Fibroblast of mammary gland (primary cell): ENCODE results near the gene ATP1A2.

Experiments used
- DNase-seq: peaks from one replicate; pipeline ENCODE4 v3.0.0-alpha.2; 2010; ENCODE audit warnings: low read depth
- H3K4me3 ChIP-seq: 2 replicates; pipeline ENCODE4 v1.5.1; 2011; ENCODE audit warnings: low read depth, mild to moderate bottlenecking, low read length, moderate library complexity; ENCODE audit not compliant: control insufficient read depth
- TF ChIP-seq, protein P1 (sequence below): conservative IDR thresholded peaks from 2 replicates; pipeline ENCODE4 v1.5.1; 2011; ENCODE audit warnings: low read depth, low read length, inconsistent platforms; ENCODE audit not compliant: control insufficient read depth, insufficient read depth

The ATP1A2 gene

DNA sequence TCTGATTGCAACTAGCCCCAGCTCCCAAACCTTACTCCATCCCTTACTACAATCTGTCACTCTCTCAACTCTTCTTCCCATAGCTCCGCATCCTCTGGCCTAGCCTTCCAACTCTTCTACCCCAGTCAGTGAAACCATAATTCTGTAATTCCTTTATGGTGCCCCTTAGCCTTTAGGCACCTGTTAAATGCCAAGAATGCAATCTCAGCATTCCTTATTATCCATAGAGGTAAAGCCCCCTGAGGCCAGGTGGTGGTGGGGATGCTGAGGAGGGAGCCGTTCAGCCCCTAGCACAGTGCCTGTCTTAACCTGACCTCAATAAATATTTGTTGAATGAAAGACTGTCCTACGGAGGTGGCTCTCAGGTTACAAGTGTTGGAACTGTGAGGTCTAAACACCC, 14.0 kb downstream of the ATP1A2 start:
- H3K4me3 ChIP-seq: no peak overlapping the region
- no peak for DNase-seq
- TF ChIP-seq, protein P1, sequence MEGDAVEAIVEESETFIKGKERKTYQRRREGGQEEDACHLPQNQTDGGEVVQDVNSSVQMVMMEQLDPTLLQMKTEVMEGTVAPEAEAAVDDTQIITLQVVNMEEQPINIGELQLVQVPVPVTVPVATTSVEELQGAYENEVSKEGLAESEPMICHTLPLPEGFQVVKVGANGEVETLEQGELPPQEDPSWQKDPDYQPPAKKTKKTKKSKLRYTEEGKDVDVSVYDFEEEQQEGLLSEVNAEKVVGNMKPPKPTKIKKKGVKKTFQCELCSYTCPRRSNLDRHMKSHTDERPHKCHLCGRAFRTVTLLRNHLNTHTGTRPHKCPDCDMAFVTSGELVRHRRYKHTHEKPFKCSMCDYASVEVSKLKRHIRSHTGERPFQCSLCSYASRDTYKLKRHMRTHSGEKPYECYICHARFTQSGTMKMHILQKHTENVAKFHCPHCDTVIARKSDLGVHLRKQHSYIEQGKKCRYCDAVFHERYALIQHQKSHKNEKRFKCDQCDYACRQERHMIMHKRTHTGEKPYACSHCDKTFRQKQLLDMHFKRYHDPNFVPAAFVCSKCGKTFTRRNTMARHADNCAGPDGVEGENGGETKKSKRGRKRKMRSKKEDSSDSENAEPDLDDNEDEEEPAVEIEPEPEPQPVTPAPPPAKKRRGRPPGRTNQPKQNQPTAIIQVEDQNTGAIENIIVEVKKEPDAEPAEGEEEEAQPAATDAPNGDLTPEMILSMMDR: no peak

DNA sequence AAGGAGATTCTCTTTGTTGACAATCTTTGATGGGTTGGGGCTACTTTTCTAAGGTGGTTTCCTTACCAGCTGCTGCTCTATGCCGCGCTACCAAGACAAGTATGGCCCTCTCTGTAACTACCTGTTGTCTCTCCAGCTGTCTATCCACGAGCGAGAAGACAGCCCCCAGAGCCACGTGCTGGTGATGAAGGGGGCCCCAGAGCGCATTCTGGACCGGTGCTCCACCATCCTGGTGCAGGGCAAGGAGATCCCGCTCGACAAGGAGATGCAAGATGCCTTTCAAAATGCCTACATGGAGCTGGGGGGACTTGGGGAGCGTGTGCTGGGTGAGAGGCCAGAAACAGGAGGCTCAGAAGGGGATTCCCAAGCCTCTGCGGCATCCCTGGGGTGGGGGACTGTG, 14.4 kb downstream of the ATP1A2 start:
- TF ChIP-seq, protein P1: no peak
- no peak for DNase-seq
- no peak overlapping the region for H3K4me3 ChIP-seq

DNA sequence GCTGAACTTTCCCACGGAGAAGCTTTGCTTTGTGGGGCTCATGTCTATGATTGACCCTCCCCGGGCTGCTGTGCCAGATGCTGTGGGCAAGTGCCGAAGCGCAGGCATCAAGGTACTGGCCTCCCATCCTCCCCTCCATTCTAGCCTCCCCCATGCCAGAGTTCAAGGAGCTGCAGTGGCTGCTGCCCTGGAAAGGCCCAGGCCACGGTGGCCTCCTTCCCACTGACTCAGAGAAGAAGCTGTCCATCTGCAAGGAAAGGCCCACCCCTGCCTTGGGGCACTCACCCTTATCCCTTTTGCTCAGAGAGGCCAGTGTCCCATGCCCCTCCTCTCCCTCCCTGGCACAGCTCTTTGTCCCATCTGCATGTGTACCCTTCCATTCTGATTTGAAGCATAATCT, 14.9 kb downstream of the ATP1A2 start:
- H3K4me3 ChIP-seq: no peak overlapping the region
- no peak for DNase-seq
- TF ChIP-seq, protein P1: no peak

DNA sequence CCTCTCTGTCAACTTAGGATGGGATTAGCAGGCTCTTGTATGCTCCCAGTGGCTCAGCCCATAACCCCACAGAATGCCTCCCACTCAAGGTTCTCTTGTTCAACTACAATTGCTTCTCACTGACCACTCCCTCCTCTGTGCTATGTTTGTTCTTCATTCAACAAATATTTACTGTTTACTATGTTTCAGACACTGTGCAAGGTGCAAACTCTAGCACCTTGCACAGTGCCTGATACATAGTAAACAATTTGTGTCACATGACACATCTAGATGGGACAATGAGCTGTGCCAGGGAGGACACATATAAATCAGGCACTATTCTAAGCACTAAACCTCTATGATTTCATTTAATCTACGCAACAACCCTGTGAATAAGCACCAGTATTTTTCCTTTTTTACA, 15.4 kb downstream of the ATP1A2 start:
- TF ChIP-seq, protein P1: no peak
- H3K4me3 ChIP-seq: no peak overlapping the region
- DNase-seq: no peak

DNA sequence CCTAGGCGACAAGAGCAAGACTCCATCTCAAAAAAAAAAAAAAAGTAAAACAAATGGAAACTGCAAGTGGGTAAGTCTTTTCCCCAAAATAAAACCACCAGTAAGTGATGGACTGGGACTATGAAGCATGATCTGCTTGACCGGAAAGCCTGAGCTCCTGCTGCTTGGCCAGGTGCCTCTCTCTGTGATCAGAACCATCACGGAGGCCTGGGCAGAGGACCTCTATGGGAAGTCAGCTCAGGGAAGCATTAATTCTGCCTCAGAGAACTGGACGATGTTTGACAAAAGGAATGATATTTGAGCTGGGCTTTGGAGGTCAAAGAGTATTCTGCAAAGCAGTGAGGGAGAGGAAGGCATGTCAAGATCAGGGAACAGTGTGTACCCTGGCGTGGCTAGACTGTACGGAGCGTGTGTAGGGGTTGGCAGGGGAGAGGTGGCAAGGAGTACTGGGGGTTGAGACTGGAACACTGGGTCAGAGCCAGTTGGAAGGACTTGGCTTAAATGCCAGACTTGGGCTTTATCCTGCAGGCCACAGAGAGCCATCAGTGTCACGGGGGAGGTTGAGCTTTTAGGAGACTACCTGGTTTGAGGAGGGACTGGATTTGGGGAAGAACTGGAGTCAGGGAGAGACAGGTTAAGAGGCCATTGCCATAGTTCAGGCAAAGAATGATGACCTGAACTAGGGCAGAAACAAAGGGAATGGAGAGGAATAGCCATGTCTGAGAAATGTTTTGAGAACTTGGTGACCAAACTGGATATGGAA, 16.4 kb downstream of the ATP1A2 start:
- TF ChIP-seq, protein P1: no peak
- H3K4me3 ChIP-seq: no peak overlapping the region
- DNase-seq: no peak

DNA sequence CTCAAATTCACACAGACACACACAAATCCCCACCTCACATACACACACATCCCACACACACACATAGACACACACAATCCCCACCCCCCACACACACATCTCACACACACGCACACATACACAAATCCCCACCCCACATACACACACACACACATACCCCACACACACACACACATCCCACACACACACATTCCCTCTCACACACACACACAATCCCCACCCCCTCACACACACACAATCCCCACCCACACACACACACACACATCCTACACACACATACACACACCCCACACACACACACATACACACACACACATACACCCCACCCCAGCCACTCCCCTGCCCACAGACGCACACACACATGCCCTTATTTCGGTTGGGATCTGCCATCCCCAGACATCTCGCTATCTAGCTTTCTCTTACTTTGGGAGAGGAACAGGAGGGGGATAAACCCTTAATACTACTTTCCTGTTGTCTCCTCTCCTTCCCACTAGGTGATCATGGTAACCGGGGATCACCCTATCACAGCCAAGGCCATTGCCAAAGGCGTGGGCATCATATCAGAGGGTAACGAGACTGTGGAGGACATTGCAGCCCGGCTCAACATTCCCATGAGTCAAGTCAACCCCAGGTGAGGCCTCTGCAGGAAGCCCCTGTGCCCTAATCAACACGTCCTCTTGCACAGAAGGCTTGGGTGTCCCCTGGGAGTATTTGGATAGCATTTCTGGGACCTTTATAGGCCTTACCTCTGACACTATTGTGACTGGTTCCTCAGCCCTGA, 18.6 kb downstream of the ATP1A2 start:
- TF ChIP-seq, protein P1: no peak

More for the DNA sequence above, 18.6 kb downstream of the ATP1A2 start:
- H3K4me3 ChIP-seq: no peak overlapping the region
- DNase-seq: no peak
